ENCODE results near the gene PHACTR2.
"Not testable (repeated sequence)": the region's sequence is repeated elsewhere in the genome, so short reads cannot be mapped to it uniquely, and the experiment has no call there.

DNA sequence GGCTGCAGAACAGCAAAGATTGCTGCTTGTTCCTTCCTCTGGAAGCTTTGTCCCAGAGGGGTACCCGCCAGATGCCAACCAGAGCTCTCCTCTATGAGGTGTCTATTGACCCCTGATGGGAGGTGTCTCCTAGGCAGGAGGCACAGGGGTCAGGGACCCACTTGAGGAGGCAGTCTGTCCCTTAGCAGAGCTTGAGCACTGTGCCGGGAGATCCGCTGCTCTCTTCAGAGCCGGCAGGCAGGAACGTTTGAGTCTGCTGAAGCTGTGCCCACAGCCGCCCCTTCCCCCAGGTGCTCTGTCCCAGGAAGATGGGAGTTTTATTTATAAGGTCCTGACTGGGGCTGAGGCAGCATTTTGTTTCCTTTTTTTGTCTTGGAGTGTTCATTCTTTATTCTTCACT lies 179.0 kb downstream of the PHACTR2 start:
- TF ChIP-seq, protein P1, sequence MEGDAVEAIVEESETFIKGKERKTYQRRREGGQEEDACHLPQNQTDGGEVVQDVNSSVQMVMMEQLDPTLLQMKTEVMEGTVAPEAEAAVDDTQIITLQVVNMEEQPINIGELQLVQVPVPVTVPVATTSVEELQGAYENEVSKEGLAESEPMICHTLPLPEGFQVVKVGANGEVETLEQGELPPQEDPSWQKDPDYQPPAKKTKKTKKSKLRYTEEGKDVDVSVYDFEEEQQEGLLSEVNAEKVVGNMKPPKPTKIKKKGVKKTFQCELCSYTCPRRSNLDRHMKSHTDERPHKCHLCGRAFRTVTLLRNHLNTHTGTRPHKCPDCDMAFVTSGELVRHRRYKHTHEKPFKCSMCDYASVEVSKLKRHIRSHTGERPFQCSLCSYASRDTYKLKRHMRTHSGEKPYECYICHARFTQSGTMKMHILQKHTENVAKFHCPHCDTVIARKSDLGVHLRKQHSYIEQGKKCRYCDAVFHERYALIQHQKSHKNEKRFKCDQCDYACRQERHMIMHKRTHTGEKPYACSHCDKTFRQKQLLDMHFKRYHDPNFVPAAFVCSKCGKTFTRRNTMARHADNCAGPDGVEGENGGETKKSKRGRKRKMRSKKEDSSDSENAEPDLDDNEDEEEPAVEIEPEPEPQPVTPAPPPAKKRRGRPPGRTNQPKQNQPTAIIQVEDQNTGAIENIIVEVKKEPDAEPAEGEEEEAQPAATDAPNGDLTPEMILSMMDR (IDR thresholded peaks at IDR 0.05): not testable (repeated sequence)
- not testable (repeated sequence) for TF ChIP-seq EP300, POLR2A (IDR thresholded peaks at IDR 0.05)

Measured in ovary (tissue), 3 donors.